DND-41 (cell line): ENCODE data around the gene VPS8.

Source experiments
- EZH2 ChIP-seq: IDR thresholded peaks from 3 replicates; pipeline ENCODE4 v1.6.1; 2012; ENCODE audit warnings: borderline replicate concordance, low read depth, mild to moderate bottlenecking, moderate library complexity, low read length, inconsistent platforms; ENCODE audit not compliant: severe bottlenecking
- TF ChIP-seq, protein P1 (sequence below): IDR thresholded peaks from 2 replicates; pipeline ENCODE4 v1.5.1; 2012; ENCODE audit warnings: borderline replicate concordance, low read length, moderate library complexity, mild to moderate bottlenecking; ENCODE audit not compliant: poor library complexity, severe bottlenecking; ENCODE audit errors: extremely low read depth

GRCh38 chr3:185037801-185038200 is 225.8 kb downstream of the VPS8 start:
- TF ChIP-seq, protein P1, sequence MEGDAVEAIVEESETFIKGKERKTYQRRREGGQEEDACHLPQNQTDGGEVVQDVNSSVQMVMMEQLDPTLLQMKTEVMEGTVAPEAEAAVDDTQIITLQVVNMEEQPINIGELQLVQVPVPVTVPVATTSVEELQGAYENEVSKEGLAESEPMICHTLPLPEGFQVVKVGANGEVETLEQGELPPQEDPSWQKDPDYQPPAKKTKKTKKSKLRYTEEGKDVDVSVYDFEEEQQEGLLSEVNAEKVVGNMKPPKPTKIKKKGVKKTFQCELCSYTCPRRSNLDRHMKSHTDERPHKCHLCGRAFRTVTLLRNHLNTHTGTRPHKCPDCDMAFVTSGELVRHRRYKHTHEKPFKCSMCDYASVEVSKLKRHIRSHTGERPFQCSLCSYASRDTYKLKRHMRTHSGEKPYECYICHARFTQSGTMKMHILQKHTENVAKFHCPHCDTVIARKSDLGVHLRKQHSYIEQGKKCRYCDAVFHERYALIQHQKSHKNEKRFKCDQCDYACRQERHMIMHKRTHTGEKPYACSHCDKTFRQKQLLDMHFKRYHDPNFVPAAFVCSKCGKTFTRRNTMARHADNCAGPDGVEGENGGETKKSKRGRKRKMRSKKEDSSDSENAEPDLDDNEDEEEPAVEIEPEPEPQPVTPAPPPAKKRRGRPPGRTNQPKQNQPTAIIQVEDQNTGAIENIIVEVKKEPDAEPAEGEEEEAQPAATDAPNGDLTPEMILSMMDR: no peak
- TF ChIP-seq EZH2: no peak
